Upper lobe of left lung (tissue), 6 donors: ENCODE results near the gene BMI1. TPM values are rescaled to one million over a fixed set of nuclear protein-coding genes. Genes with fewer than 3 reads are reported as not detected.

ENCODE experiments used
- ATAC-seq, 2 donors: fragments of 200-7000 bp; cut with Tn5 transposase; one replicate each; pipeline ENCODE4 v1.9.1; 2022; ENCODE audit warnings: mild to moderate bottlenecking in 2 of 2, moderate library complexity in 2 of 2; ENCODE audit not compliant: low FRiP score in 2 of 2
- DNase-seq, 2 donors: peaks; one replicate each; pipeline ENCODE4 v3.0.0-alpha.2; 2019 to 2020
- H3K27ac ChIP-seq, 4 donors: fragments of 200-600 bp; sonication (generic); one replicate each; pipeline ENCODE4 v1.5.1; 2016 to 2019
- H3K27me3 ChIP-seq, 4 donors: fragments of 200-600 bp; sonication (generic); one replicate each; pipeline ENCODE4 v1.5.1; 2017 to 2019
- H3K36me3 ChIP-seq, 4 donors: fragments of 200-600 bp; sonication (generic); one replicate each; pipeline ENCODE4 v1.5.1; 2016 to 2019
- H3K4me1 ChIP-seq, 4 donors: fragments of 200-600 bp; sonication (generic); one replicate each; pipeline ENCODE4 v1.5.1; 2018 to 2019
- H3K4me3 ChIP-seq, 4 donors: fragments of 200-600 bp; sonication (generic); one replicate each; pipeline ENCODE4 v1.5.1; 2017 to 2019; ENCODE audit warnings: mild to moderate bottlenecking in 2 of 4, moderate library complexity in 1 of 4
- H3K9me3 ChIP-seq, 4 donors: fragments of 200-600 bp; sonication (generic); one replicate each; pipeline ENCODE4 v1.5.1; 2018 to 2019
- EP300 ChIP-seq, 4 donors: sonication (generic); formaldehyde crosslinking; IDR thresholded peaks; one replicate each; pipeline ENCODE4 v1.5.1; 2017; ENCODE audit warnings: antibody characterized with exemption in 4 of 4, control low read depth in 2 of 4
- POLR2A ChIP-seq, 4 donors: fragments of 450-650 bp; IDR thresholded peaks; one replicate each; pipeline ENCODE4 v1.5.1; 2016 to 2017; ENCODE audit warnings: antibody characterized with exemption in 4 of 4, mild to moderate bottlenecking in 2 of 4
- POLR2AphosphoS5 ChIP-seq, 2 donors: sonication (generic); formaldehyde crosslinking; IDR thresholded peaks; one replicate each; pipeline ENCODE4 v1.5.1; 2017; ENCODE audit warnings: antibody characterized with exemption in 2 of 2
- WGBS, 2 donors: methylation state at CpG; one replicate each; pipeline ENCODE4 v1.1.5; 2017 to 2018; 5-methylcytosine and 5-hydroxymethylcytosine counted together
- total RNA-seq, 6 donors: library from RNA; depleted of rRNA in 4 of 6; stranded (reverse); fragments of >200 nt in 4 of 6; gene quantifications; one replicate each; pipeline versions ENCODE4 v1.1.0 to v1.2.1, GENCODE V29; 2016 to 2021
- TF ChIP-seq, protein P1 (sequence below), 6 experiments: fragments of 450-650 bp in 4 of 6; fragments of 200-600 bp in 2 of 6; sonication (generic) in 2 of 6; IDR thresholded peaks; one replicate each; pipeline ENCODE4 v1.5.1; 2016 to 2019; ENCODE audit warnings: antibody characterized with exemption in 6 of 6
- donor health status: DM: no; HTN: no; CAD: no; lungs with moderate emphysema.
- donor health status: DM: no; HTN: yes; CAD: no; lungs with severe emphysema.

Gene BMI1
- total RNA-seq, 6 donors from 2014 or later, result 13.0 to 73.3 (median 41.5) TPM

DNA sequence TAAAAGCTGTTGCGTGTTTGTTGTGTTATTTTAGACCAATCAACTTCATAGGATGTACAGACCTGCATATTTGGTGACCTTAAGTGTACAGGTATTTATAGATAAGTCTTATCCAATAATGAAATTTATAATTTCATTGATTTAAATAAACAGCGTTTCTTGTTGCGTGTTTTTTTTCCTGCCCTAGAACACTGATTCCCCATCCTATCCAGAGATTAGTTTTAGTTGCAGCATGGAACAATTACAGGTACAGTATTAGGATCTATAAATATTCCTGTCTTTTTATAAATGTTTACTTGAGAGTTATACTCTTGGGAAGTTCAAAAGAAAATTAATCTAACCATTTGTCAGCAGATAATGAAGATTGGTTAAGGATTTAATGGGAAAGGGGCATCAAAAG is 2.1 kb upstream of the BMI1 start:
- Histone ChIP-seq H3K4me3 (no peak overlapping the region), H3K9me3 (no peaks in the 10 kb centered on the region), H3K27ac (no peak overlapping the region), H3K27me3 (peaks cover 0 to 3% (median 1%) of the 10 kb centered on the region in 4 donors), H3K36me3 (no peaks in the 10 kb centered on the region), H3K4me1 (peaks cover 29 to 48% (median 35%) of the 10 kb centered on the region in 4 donors)
- DNase-seq (no peak), ATAC-seq (no peak)
- 99 to 100% methylated on average over 3 of the region's 3 CpGs for WGBS, 2 donors
- TF ChIP-seq, protein P1, sequence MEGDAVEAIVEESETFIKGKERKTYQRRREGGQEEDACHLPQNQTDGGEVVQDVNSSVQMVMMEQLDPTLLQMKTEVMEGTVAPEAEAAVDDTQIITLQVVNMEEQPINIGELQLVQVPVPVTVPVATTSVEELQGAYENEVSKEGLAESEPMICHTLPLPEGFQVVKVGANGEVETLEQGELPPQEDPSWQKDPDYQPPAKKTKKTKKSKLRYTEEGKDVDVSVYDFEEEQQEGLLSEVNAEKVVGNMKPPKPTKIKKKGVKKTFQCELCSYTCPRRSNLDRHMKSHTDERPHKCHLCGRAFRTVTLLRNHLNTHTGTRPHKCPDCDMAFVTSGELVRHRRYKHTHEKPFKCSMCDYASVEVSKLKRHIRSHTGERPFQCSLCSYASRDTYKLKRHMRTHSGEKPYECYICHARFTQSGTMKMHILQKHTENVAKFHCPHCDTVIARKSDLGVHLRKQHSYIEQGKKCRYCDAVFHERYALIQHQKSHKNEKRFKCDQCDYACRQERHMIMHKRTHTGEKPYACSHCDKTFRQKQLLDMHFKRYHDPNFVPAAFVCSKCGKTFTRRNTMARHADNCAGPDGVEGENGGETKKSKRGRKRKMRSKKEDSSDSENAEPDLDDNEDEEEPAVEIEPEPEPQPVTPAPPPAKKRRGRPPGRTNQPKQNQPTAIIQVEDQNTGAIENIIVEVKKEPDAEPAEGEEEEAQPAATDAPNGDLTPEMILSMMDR (IDR thresholded peaks at IDR 0.05), result no peak
- no peak for TF ChIP-seq POLR2AphosphoS5 (IDR thresholded peaks at IDR 0.05)
- TF ChIP-seq EP300 (IDR thresholded peaks at IDR 0.05), result no peak
- TF ChIP-seq POLR2A (IDR thresholded peaks at IDR 0.05), result no peak

DNA sequence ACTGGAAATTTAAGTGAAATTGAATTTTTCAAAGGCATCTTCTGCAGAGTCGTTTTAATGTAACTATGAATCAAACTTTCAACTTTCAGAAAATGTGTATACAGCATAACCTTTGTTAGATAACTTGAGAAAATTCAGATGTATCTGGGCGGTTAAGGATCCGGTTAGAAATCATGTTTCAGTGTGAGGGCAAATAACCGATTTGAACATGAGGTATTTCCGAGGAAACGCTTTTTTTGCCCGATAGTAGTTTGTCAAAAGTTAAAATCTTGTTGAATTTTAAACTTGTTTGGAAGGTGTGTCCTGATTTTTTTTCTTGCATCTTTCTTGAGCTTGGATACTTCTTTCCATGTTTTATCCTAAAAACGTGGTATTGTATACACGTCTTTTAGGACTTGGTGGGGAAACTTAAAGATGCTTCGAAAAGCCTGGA is 1.3 kb upstream of the BMI1 start:
- Histone ChIP-seq H3K27ac (peak overlapping the region in 1 of 4 donors; percentile 97), H3K4me3 (peak overlapping the region in 1 of 4 donors; percentile 94), H3K27me3 (peaks cover 0 to 3% (median 1%) of the 10 kb centered on the region in 4 donors), H3K9me3 (no peaks in the 10 kb centered on the region), H3K4me1 (peaks cover 32 to 54% (median 40%) of the 10 kb centered on the region in 4 donors), H3K36me3 (no peaks in the 10 kb centered on the region)
- DNase-seq (no peak), ATAC-seq (no peak)
- WGBS, 2 donors, result 86 to 88% methylated on average over 10 of the region's 10 CpGs
- TF ChIP-seq POLR2A (IDR thresholded peaks at IDR 0.05) (no peak), EP300 (IDR thresholded peaks at IDR 0.05) (no peak), POLR2AphosphoS5 (IDR thresholded peaks at IDR 0.05) (no peak)
- TF ChIP-seq, protein P1 (IDR thresholded peaks at IDR 0.05), result no peak

DNA sequence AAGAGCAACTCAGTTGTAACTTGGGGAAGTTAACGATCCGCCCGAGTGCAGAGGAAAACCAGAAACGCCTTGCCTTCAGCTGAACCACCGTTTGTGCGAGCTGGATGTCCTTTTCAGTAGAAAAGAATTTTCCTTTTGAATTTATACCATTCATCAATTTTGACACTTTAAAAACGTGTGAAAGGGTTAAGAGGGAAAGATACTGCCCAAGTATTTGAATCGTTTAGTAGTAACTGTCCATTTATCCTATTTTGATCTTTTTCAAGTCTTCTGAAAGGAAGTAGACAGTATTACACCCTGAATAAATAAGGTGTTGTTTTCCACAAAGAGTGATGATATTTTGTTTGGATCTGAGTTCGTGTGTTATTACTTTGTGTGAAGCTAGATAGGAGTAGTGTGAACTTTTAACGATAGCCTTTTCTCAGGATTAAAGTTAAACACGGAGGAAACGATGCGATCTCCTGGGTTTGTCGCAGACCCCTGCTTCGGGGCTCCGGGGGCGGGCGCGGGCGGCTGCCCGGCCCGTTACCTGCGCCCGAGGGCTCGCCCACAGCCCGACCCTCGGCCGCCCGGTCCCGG is 830 bp upstream of the BMI1 start:
- no peak for ATAC-seq

DNA sequence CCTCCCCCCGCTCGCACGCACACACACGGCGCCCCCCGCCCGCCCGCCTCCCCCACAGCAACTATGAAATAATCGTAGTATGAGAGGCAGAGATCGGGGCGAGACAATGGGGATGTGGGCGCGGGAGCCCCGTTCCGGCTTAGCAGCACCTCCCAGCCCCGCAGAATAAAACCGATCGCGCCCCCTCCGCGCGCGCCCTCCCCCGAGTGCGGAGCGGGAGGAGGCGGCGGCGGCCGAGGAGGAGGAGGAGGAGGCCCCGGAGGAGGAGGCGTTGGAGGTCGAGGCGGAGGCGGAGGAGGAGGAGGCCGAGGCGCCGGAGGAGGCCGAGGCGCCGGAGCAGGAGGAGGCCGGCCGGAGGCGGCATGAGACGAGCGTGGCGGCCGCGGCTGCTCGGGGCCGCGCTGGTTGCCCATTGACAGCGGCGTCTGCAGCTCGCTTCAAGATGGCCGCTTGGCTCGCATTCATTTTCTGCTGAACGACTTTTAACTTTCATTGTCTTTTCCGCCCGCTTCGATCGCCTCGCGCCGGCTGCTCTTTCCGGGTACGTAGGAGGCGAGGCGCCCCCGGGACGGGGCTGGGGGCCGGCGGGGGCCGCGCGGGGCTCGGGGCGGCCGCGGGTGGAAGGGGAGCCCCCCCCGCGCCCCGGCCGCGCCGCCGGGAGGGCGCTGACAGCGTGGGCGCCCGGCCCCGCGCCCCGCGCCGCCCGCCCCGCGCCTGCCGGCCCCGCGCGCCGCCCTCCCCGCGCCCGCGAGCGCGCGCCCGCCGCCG is 441 bp downstream of the BMI1 start:
- no peak for TF ChIP-seq EP300 (IDR thresholded peaks at IDR 0.05)
- peak; percentile 33 to 43 for TF ChIP-seq POLR2AphosphoS5 (IDR thresholded peaks at IDR 0.05)
- TF ChIP-seq, protein P1 (IDR thresholded peaks at IDR 0.05), result peak in 2 of 6 experiments; percentile 17 to 18
- TF ChIP-seq POLR2A (IDR thresholded peaks at IDR 0.05), result peak in 1 of 4 donors; percentile 59
- H3K27ac ChIP-seq, result peak overlapping the region; percentile 85 to 97 (median 92)
- H3K9me3 ChIP-seq, result no peaks in the 10 kb centered on the region
- 1% methylated on average over 51 of the region's 114 CpGs; no CpG with 5 or more reads in 1 of the 2 donors for WGBS, 2 donors
- peaks cover 39 to 56% (median 49%) of the 10 kb centered on the region in 4 donors for H3K4me1 ChIP-seq
- H3K36me3 ChIP-seq, result no peaks in the 10 kb centered on the region
- H3K4me3 ChIP-seq, result peak overlapping the region; percentile 77 to 94 (median 91)
- DNase-seq (peak; percentile 40 to 94), ATAC-seq (peak; percentile 64 to 73)
- peaks cover 0 to 3% (median 1%) of the 10 kb centered on the region in 4 donors for H3K27me3 ChIP-seq

More for the DNA sequence above, 830 bp upstream of the BMI1 start:
- WGBS, 2 donors, result 11 to 18% methylated on average over 19 to 30 of the region's 30 CpGs
- H3K4me3 ChIP-seq, result peak overlapping the region in 3 of 4 donors; percentile 77 to 94 (median 88)
- peak in 1 of 2 donors; percentile 33 for DNase-seq
- H3K36me3 ChIP-seq, result no peaks in the 10 kb centered on the region
- TF ChIP-seq POLR2A (IDR thresholded peaks at IDR 0.05) (no peak), POLR2AphosphoS5 (IDR thresholded peaks at IDR 0.05) (no peak), EP300 (IDR thresholded peaks at IDR 0.05) (no peak)
- TF ChIP-seq, protein P1 (IDR thresholded peaks at IDR 0.05), result no peak
- peaks cover 33 to 55% (median 44%) of the 10 kb centered on the region in 4 donors for H3K4me1 ChIP-seq
- H3K9me3 ChIP-seq, result no peaks in the 10 kb centered on the region
- peaks cover 0 to 3% (median 1%) of the 10 kb centered on the region in 4 donors for H3K27me3 ChIP-seq
- H3K27ac ChIP-seq, result peak overlapping the region; percentile 65 to 97 (median 70)
